Neuronal stem cell (in vitro differentiated cells): ENCODE measurements around the gene LCE6A.
A peak's percentile ranks its signal among the peaks of the same experiment; 100 is the strongest.

ENCODE experiments used
- DNase-seq: peaks from one replicate; pipeline ENCODE4 v3.0.0-alpha.2; 2013; ENCODE audit warnings: low spot score
- H2AFZ ChIP-seq: one replicate; pipeline ENCODE4 v1.6.1; 2013; ENCODE audit warnings: mild to moderate bottlenecking, low read length, inconsistent platforms
- H2AK5ac ChIP-seq: 2 replicates; pipeline ENCODE4 v1.6.1; 2013; ENCODE audit warnings: low read depth, mild to moderate bottlenecking, inconsistent platforms, low read length, moderate library complexity, mixed read lengths
- H2BK120ac ChIP-seq: 2 replicates; pipeline ENCODE4 v1.6.1; 2013; ENCODE audit warnings: low read depth, mild to moderate bottlenecking, inconsistent platforms, low read length, moderate library complexity, mixed read lengths
- H2BK12ac ChIP-seq: one replicate; pipeline ENCODE4 v1.6.1; 2013; ENCODE audit warnings: low read length, inconsistent platforms
- H2BK15ac ChIP-seq: 2 replicates; pipeline ENCODE4 v1.6.1; 2013; ENCODE audit warnings: mild to moderate bottlenecking, low read length, inconsistent platforms, mixed read lengths
- H2BK5ac ChIP-seq: one replicate; pipeline ENCODE4 v1.6.1; 2013; ENCODE audit warnings: inconsistent platforms, mild to moderate bottlenecking, low read length, moderate library complexity
- H3K14ac ChIP-seq: one replicate; pipeline ENCODE4 v1.6.1; 2013; ENCODE audit warnings: low read length, inconsistent platforms
- H3K18ac ChIP-seq: 2 replicates; pipeline ENCODE4 v1.6.1; 2013; ENCODE audit warnings: low read length, inconsistent platforms
- H3K23ac ChIP-seq: 2 replicates; pipeline ENCODE4 v1.6.1; 2013; ENCODE audit warnings: low read depth, mild to moderate bottlenecking, mixed read lengths, low read length, inconsistent platforms; ENCODE audit not compliant: poor library complexity
- H3K27ac ChIP-seq: replicated peaks from 3 replicates; pipeline ENCODE4 v1.5.1; 2013; ENCODE audit warnings: low read length, inconsistent platforms
- H3K27me3 ChIP-seq, 3 experiments: 2 replicates each; pipeline ENCODE4 v1.6.1; 2013; ENCODE audit warnings: low read length in 3 of 3, mild to moderate bottlenecking in 2 of 3, inconsistent platforms in 1 of 3, low read depth in 1 of 3, mixed read lengths in 1 of 3, moderate library complexity in 1 of 3; ENCODE audit not compliant: control insufficient read depth in 3 of 3, insufficient read depth in 3 of 3
- H3K36me3 ChIP-seq, 2 donors: replicated peaks in 1 of 2; 2 replicates each; pipeline ENCODE4 v1.6.1; 2013; ENCODE audit warnings: low read length in 2 of 2; ENCODE audit not compliant: control insufficient read depth in 2 of 2, insufficient read depth in 2 of 2
- H3K4ac ChIP-seq: 2 replicates; pipeline ENCODE4 v1.6.1; 2013; ENCODE audit warnings: inconsistent platforms, mild to moderate bottlenecking, low read length, moderate library complexity
- H3K4me1 ChIP-seq, 2 donors: 1 replicate in 1 of 2; 2 replicates in 1 of 2; pipeline ENCODE4 v1.6.1; 2013; ENCODE audit warnings: low read length in 2 of 2, low read depth in 1 of 2; ENCODE audit not compliant: control insufficient read depth in 2 of 2, insufficient read depth in 1 of 2
- H3K4me2 ChIP-seq: one replicate; pipeline ENCODE4 v1.6.1; 2013; ENCODE audit warnings: mild to moderate bottlenecking, low read length, inconsistent platforms; ENCODE audit not compliant: insufficient read depth, poor library complexity, severe bottlenecking
- H3K4me3 ChIP-seq, 2 donors: 2 replicates each; pipeline ENCODE4 v1.5.1; 2013; ENCODE audit warnings: low read length in 2 of 2, mild to moderate bottlenecking in 2 of 2, inconsistent platforms in 1 of 2, moderate library complexity in 1 of 2
- H3K79me1 ChIP-seq: one replicate; pipeline ENCODE4 v1.6.1; 2013; ENCODE audit warnings: low read depth, mild to moderate bottlenecking, inconsistent platforms, low read length, moderate library complexity
- H3K9ac ChIP-seq: one replicate; pipeline ENCODE4 v1.6.1; 2013; ENCODE audit warnings: mild to moderate bottlenecking, low read depth, low read length, inconsistent platforms; ENCODE audit not compliant: poor library complexity
- H3K9me3 ChIP-seq, 2 donors: replicated peaks in 1 of 2; 2 replicates each; pipeline versions ENCODE3 to v1.6.1; 2013; ENCODE audit warnings: low read length in 2 of 2, mild to moderate bottlenecking in 2 of 2, inconsistent platforms in 1 of 2, low read depth in 1 of 2, mixed read lengths in 1 of 2, moderate library complexity in 1 of 2; ENCODE audit not compliant: control insufficient read depth in 2 of 2, insufficient read depth in 1 of 2
- H4K8ac ChIP-seq: one replicate; pipeline ENCODE4 v1.6.1; 2013; ENCODE audit warnings: low read depth, mild to moderate bottlenecking, inconsistent platforms, low read length, moderate library complexity
- H4K91ac ChIP-seq: one replicate; pipeline ENCODE4 v1.6.1; 2013; ENCODE audit warnings: low read length, low read depth, mild to moderate bottlenecking, inconsistent platforms; ENCODE audit not compliant: poor library complexity
- whole genome bisulfite sequencing, 2 donors: extraction: QIAGEN DNeasy Blood & Tissue Kit; methylation state at CpG; one replicate each; pipeline ENCODE4 v1.1.7; 2013; ENCODE audit warnings: missing lambda C conversion rate in 2 of 2, mixed read lengths in 1 of 2; ENCODE audit not compliant: insufficient read length in 2 of 2, insufficient replicate concordance in 1 of 2; ENCODE audit errors: extremely low coverage in 2 of 2; 5-methylcytosine and 5-hydroxymethylcytosine counted together

LCE6A gene

DNA sequence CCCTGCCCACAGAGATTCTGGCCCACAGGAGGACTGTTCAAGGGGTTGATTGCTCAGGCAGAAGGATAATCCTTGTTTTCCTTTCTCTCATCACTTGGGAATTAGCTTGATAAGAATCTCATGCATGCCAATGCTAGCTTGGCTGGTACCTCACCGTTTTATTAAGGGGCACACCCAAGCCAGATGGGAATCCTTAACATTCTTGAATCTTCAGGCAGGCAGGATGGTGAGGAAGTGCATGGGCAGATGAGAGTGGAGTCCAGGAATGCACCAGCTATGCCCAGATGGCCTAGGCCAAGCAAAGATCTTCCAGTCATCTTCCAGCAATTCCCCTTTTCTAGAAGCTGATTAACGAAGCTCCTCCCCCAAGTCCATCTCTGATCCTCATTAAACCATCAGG is 13.0 kb downstream of the LCE6A start:
- Histone ChIP-seq H3K27ac (no peak overlapping the region), H3K9ac (no peak overlapping the region), H3K27me3 (no peaks in the 10 kb centered on the region), H4K91ac (no peak overlapping the region), H3K14ac (no peak overlapping the region), H3K9me3 (peaks cover 0 to 11% of the 10 kb centered on the region in 2 donors), H2AK5ac (no peak overlapping the region), H2BK12ac (no peak overlapping the region), H3K36me3 (no peaks in the 10 kb centered on the region), H3K4me2 (no peak overlapping the region), H2AFZ (no peak overlapping the region), H3K79me1 (no peaks in the 10 kb centered on the region), H3K18ac (no peak overlapping the region), H3K23ac (no peak overlapping the region), H3K4ac (no peak overlapping the region), H3K4me1 (no peaks in the 10 kb centered on the region), H2BK120ac (no peak overlapping the region), H4K8ac (no peak overlapping the region), H3K4me3 (no peak overlapping the region), H2BK15ac (no peak overlapping the region), H2BK5ac (no peak overlapping the region)
- DNase-seq, result no peak
- WGBS, 2 donors, result no CpG with 5 or more reads among the region's 2 CpGs

DNA sequence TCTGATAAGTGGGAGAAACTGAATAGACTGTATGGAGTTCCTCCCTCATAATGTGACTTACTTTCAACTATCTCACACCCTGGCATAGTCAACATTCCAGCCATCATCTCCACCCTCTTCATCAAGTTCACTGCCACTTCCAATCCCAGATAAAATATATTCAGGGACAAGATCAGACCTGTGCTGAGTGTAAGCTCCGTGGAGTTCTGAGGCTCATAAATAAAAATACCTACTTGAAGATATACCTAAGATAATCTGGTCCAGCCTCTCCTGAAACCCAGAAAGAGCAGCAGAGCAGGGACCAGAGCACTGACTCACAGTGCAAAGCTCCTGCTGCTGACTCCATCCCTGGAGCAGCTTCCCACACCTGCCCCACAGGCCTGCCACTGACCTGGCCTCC is 15.4 kb downstream of the LCE6A start:
- H3K4me3 ChIP-seq, result no peak overlapping the region
- H2BK5ac ChIP-seq, result no peak overlapping the region
- H3K27me3 ChIP-seq, result no peaks in the 10 kb centered on the region
- H2AK5ac ChIP-seq, result no peak overlapping the region
- no peak overlapping the region for H4K91ac ChIP-seq
- DNase-seq, result no peak
- H3K23ac ChIP-seq, result no peak overlapping the region
- H3K36me3 ChIP-seq, result no peaks in the 10 kb centered on the region
- H3K14ac ChIP-seq, result no peak overlapping the region
- peak overlapping the region; percentile 4 for H3K9ac ChIP-seq
- no peak overlapping the region for H2BK12ac ChIP-seq
- peaks cover 0 to 11% of the 10 kb centered on the region in 2 donors for H3K9me3 ChIP-seq
- H2AFZ ChIP-seq, result no peak overlapping the region
- no peak overlapping the region for H3K4ac ChIP-seq
- H3K18ac ChIP-seq, result no peak overlapping the region
- H3K27ac ChIP-seq, result no peak overlapping the region
- no peak overlapping the region for H4K8ac ChIP-seq
- no peaks in the 10 kb centered on the region for H3K4me1 ChIP-seq
- H3K79me1 ChIP-seq, result no peaks in the 10 kb centered on the region
- no peak overlapping the region for H2BK120ac ChIP-seq
- no CpG with 5 or more reads among the region's 1 CpG for WGBS, 2 donors
- H2BK15ac ChIP-seq, result no peak overlapping the region
- no peak overlapping the region for H3K4me2 ChIP-seq

DNA sequence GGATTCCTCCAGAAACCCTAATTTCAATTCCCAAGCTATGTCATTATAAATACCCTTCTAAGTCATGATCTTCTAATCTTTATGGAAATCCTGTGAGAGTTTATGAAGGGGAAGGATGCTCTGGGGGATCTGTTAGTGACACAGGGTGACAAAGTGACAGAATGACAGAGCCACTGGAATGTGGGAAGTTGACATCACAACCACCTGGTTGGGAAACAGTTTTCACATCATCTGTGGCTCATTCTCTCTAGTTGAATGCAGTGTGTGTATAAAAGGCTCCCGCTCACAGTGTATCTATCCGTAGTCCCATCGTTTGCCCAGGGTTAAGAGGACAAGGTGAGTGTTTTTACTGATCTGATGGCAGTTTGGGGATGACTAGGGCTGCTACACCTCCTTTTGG is 17.0 kb downstream of the LCE6A start, which contains the start of gene LCE7A:
Gene LCE7A, plus strand, starts transcription at position 301 of the 400 bp plus-strand sequence. CDS start 702 bp downstream, outside the sequence.
- Histone ChIP-seq H3K23ac (no peak within 1 kb of the TSS), H3K4ac (no peak within 1 kb of the TSS), H3K4me2 (no peak within 1 kb of the TSS), H3K4me1 (no peaks in the 10 kb centered on the region), H3K9ac (no peak within 1 kb of the TSS), H4K91ac (no peak within 1 kb of the TSS), H3K18ac (no peak within 1 kb of the TSS), H3K36me3 (no peaks in the 10 kb centered on the region), H2BK120ac (no peak within 1 kb of the TSS), H3K9me3 (peaks cover 0 to 11% of the 10 kb centered on the region in 2 donors), H2BK12ac (no peak within 1 kb of the TSS), H3K27me3 (no peaks in the 10 kb centered on the region), H3K79me1 (no peaks in the 10 kb centered on the region), H3K4me3 (no peak within 1 kb of the TSS), H3K27ac (no peak within 1 kb of the TSS), H3K14ac (no peak within 1 kb of the TSS), H2BK5ac (no peak within 1 kb of the TSS), H2BK15ac (no peak within 1 kb of the TSS), H4K8ac (no peak within 1 kb of the TSS), H2AFZ (no peak within 1 kb of the TSS), H2AK5ac (no peak within 1 kb of the TSS)
- DNase-seq, result no peak
- WGBS, 2 donors, result no CpG with 5 or more reads among the region's 3 CpGs

GRCh38 chr1:152860129-152860528 is 17.5 kb downstream of the LCE6A start:
- H3K9ac ChIP-seq, result no peak overlapping the region
- no peak overlapping the region for H2BK15ac ChIP-seq
- no peak overlapping the region for H2BK120ac ChIP-seq
- no peak for DNase-seq
- H2BK5ac ChIP-seq, result no peak overlapping the region
- no peak overlapping the region for H3K4me3 ChIP-seq
- no peak overlapping the region for H2AFZ ChIP-seq
- no peak overlapping the region for H3K27ac ChIP-seq
- no peak overlapping the region for H3K14ac ChIP-seq
- H3K27me3 ChIP-seq, result no peaks in the 10 kb centered on the region
- no peaks in the 10 kb centered on the region for H3K36me3 ChIP-seq
- H3K4me1 ChIP-seq, result no peaks in the 10 kb centered on the region
- H3K18ac ChIP-seq, result no peak overlapping the region
- H3K79me1 ChIP-seq, result no peaks in the 10 kb centered on the region
- H4K8ac ChIP-seq, result no peak overlapping the region
- H4K91ac ChIP-seq, result no peak overlapping the region
- no peak overlapping the region for H3K23ac ChIP-seq
- H2AK5ac ChIP-seq, result no peak overlapping the region
- H3K9me3 ChIP-seq, result peaks cover 0 to 11% of the 10 kb centered on the region in 2 donors
- H2BK12ac ChIP-seq, result no peak overlapping the region
- H3K4ac ChIP-seq, result no peak overlapping the region
- H3K4me2 ChIP-seq, result no peak overlapping the region
- WGBS, 2 donors, result no CpG with 5 or more reads among the region's 3 CpGs
